Iris pigment epithelial cell (primary cell): ENCODE data around the gene COL15A1.
"Not testable (repeated sequence)": the region's sequence is repeated elsewhere in the genome, so short reads cannot be mapped to it uniquely, and the experiment has no call there.

Source experiments
- DNase-seq: peaks from one replicate; pipeline ENCODE4 v3.0.0-alpha.2; 2011; ENCODE audit warnings: low read depth

COL15A1 gene

GRCh38 chr9:98943682-98944056 lies at the start of gene COL15A1:
TSS of gene COL15A1 (plus strand) at chr9:98943907. CDS start at chr9:98944062, 155 bp downstream.
- no peak for DNase-seq

GRCh38 chr9:98894171-98894570 lies 49.5 kb upstream of the COL15A1 start:
- no peak for DNase-seq

GRCh38 chr9:98894761-98895160 lies 48.9 kb upstream of the COL15A1 start:
- no peak for DNase-seq

- no peak for DNase-seq
Measured at GRCh38 chr9:98896632-98897031, 47.1 kb upstream of the COL15A1 start.

- peak; percentile 87 for DNase-seq
Measured at GRCh38 chr9:98897745-98898144, 46.0 kb upstream of the COL15A1 start.

GRCh38 chr9:98899408-98900056 lies 44.2 kb upstream of the COL15A1 start:
- peak; percentile 93 for DNase-seq

GRCh38 chr9:98900244-98900643 lies 43.5 kb upstream of the COL15A1 start:
- no peak for DNase-seq

GRCh38 chr9:98900725-98901124 lies 43.0 kb upstream of the COL15A1 start:
- DNase-seq, result no peak

- not testable (repeated sequence) for DNase-seq
Measured at GRCh38 chr9:98901843-98902242, 41.9 kb upstream of the COL15A1 start.

- no peak for DNase-seq
Measured at GRCh38 chr9:98902516-98902915, 41.2 kb upstream of the COL15A1 start.

GRCh38 chr9:98902925-98903324 lies 40.8 kb upstream of the COL15A1 start:
- no peak for DNase-seq

- DNase-seq, result no peak
Measured at GRCh38 chr9:98903961-98904411, 39.7 kb upstream of the COL15A1 start.

GRCh38 chr9:98905015-98905414 lies 38.7 kb upstream of the COL15A1 start:
- DNase-seq, result no peak

- DNase-seq, result no peak
Measured at GRCh38 chr9:98906273-98907040, 37.2 kb upstream of the COL15A1 start.

- no peak for DNase-seq
Measured at GRCh38 chr9:98907055-98907454, 36.7 kb upstream of the COL15A1 start.

GRCh38 chr9:98908897-98909634 lies 34.6 kb upstream of the COL15A1 start:
- DNase-seq, result peak; percentile 59

GRCh38 chr9:98909935-98910334 lies 33.8 kb upstream of the COL15A1 start:
- DNase-seq, result no peak

- no peak for DNase-seq
Measured at GRCh38 chr9:98911042-98911441, 32.7 kb upstream of the COL15A1 start.

- DNase-seq, result not testable (repeated sequence)
Measured at GRCh38 chr9:98911738-98912137, 32.0 kb upstream of the COL15A1 start.

GRCh38 chr9:98912450-98912849 lies 31.3 kb upstream of the COL15A1 start:
- no peak for DNase-seq

GRCh38 chr9:98913044-98913443 lies 30.7 kb upstream of the COL15A1 start:
- DNase-seq, result no peak

- DNase-seq, result no peak
Measured at GRCh38 chr9:98913705-98914104, 30.0 kb upstream of the COL15A1 start.

- DNase-seq, result no peak
Measured at GRCh38 chr9:98915599-98915998, 28.1 kb upstream of the COL15A1 start.
